BE2C (cell line): ENCODE data around the gene MUCL1.

Source experiments
- DNase-seq: peaks from one replicate; pipeline ENCODE4 v3.0.0-alpha.2; 2020
- H3K27me3 ChIP-seq: fragments of 250-450 bp; sonication (Bioruptor Pico); 2 replicates; pipeline ENCODE4 v1.5.1; 2020; ENCODE audit warnings: mild to moderate bottlenecking
- H3K36me3 ChIP-seq: fragments of 250-450 bp; sonication (Bioruptor Pico); 2 replicates; pipeline ENCODE4 v1.5.1; 2020; ENCODE audit warnings: mild to moderate bottlenecking
- H3K4me1 ChIP-seq: fragments of 250-450 bp; sonication (Bioruptor Pico); 2 replicates; pipeline ENCODE4 v1.5.1; 2020
- H3K4me3 ChIP-seq: 2 replicates; pipeline ENCODE4 v1.5.1; 2011; ENCODE audit warnings: low read depth, low read length
- H3K9me3 ChIP-seq: fragments of 250-450 bp; sonication (Bioruptor Pico); 2 replicates; pipeline ENCODE4 v1.5.1; 2020
- CTCF ChIP-seq: IDR thresholded peaks from 2 replicates; pipeline ENCODE4 v1.5.1; 2012; ENCODE audit warnings: mild to moderate bottlenecking, low read depth, low read length

MUCL1 gene

DNA sequence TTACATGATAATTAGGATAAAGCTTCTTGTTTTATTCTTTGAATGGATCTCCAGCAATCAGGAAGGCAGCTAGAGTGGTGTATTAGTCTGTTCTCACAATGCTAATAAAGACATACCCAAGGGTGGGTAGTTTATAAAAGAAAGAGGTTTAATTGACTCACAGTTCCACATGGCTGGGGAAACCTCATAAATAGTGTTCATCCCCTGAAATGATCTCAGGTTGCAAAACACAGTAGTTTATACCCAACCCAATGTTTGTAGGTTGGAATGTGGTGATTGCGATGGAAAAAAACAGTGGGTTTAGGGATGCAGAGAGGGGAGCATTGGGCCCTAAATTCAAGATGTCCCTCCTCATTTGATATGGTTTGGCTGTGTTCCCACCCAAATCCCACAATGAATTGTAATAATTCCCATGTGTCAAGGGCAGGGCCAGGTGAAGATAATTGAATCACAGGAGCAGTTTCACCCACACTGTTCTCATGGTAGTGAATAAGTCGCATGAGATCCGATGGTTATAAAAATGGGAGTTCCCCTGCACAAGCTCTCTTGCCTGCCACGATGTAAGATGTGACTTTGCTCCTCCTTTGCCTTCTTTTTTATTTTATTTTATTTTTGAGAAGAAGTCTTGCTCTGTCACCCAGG lies 11.5 kb downstream of the MUCL1 start:
- Histone ChIP-seq H3K27me3 (no peaks in the 10 kb centered on the region), H3K36me3 (no peaks in the 10 kb centered on the region), H3K4me1 (no peaks in the 10 kb centered on the region), H3K4me3 (no peak overlapping the region), H3K9me3 (no peaks in the 10 kb centered on the region)
- no peak for DNase-seq
- TF ChIP-seq CTCF, result no peak

DNA sequence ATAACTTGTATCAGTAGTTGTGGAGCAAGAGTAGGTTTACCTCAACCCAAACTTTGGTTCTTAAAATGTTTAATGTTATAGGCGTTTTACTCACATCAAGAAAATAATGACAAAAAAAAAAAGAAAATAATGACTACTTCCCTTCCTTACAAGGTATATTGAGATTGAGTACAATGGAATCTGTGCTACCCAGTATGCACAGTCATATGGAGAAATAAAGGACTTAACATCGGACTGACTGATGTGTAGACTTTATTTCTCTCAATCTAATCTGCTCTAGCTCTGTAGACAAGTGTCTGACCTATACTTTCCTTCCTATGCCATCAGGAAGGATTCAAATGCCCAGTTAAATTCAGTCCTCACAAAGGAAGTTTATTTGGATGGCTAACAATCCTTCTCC lies 14.4 kb downstream of the MUCL1 start:
- Histone ChIP-seq H3K9me3 (no peaks in the 10 kb centered on the region), H3K4me3 (no peak overlapping the region), H3K36me3 (no peaks in the 10 kb centered on the region), H3K27me3 (no peaks in the 10 kb centered on the region), H3K4me1 (no peaks in the 10 kb centered on the region)
- DNase-seq, result no peak
- TF ChIP-seq CTCF, result no peak

- Histone ChIP-seq H3K4me1 (no peaks in the 10 kb centered on the region), H3K9me3 (no peaks in the 10 kb centered on the region)
- TF ChIP-seq CTCF, result no peak
Measured at GRCh38 chr12:54870048-54870447, 15.7 kb downstream of the MUCL1 start.

GRCh38 chr12:54870617-54871016 lies 16.3 kb downstream of the MUCL1 start:
- no peak for TF ChIP-seq CTCF
- no peaks in the 10 kb centered on the region for H3K36me3 ChIP-seq
- DNase-seq, result no peak
- no peaks in the 10 kb centered on the region for H3K9me3 ChIP-seq
- no peak overlapping the region for H3K4me3 ChIP-seq
- no peaks in the 10 kb centered on the region for H3K4me1 ChIP-seq
- no peaks in the 10 kb centered on the region for H3K27me3 ChIP-seq

More at GRCh38 chr12:54870048-54870447, 15.7 kb downstream of the MUCL1 start:
- Histone ChIP-seq H3K4me3 (no peak overlapping the region), H3K36me3 (no peaks in the 10 kb centered on the region), H3K27me3 (no peaks in the 10 kb centered on the region)
- DNase-seq, result no peak

DNA sequence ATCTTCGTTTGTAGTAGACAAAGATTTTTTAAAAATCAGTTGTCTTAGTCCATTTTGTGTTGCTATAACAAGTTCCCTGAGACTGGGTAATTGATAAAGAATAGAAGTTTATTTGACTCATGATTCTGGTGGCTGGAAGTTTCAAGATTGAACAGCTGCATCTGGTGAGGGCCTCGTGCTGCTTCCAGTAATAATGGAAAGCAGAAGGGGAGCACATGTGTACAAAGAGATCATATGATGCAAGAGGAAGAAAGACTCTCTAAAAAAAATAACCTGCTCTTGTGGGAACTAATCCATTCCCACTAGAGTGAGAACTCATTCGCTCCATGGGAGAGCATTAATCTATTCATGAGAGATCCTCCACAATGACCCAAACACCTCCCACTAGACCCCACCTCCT lies 24.8 kb downstream of the MUCL1 start:
- no peak overlapping the region for H3K4me3 ChIP-seq
- H3K27me3 ChIP-seq, result no peaks in the 10 kb centered on the region
- no peak for DNase-seq
- no peak for TF ChIP-seq CTCF
- H3K9me3 ChIP-seq, result no peaks in the 10 kb centered on the region
- H3K4me1 ChIP-seq, result no peaks in the 10 kb centered on the region
- H3K36me3 ChIP-seq, result no peaks in the 10 kb centered on the region

DNA sequence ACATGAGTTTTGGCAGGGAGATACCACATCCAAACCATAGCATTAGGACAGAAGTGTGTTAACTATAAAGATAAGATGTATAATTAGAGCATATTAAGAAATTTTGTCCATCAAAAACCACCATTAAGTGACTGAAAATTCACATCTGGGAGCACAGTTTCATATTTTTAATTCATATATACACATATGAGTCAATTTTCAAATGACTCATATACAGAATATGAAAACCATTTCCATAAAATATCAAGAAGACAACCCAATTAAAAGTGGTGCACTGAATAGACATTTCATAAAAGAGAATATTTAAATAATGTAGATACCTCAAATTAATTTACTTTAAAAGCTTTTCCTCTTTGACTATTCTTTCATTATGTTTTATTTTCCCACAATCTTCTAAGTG lies 25.3 kb downstream of the MUCL1 start:
- no peak for DNase-seq
- Histone ChIP-seq H3K4me1 (no peaks in the 10 kb centered on the region), H3K4me3 (no peak overlapping the region), H3K36me3 (no peaks in the 10 kb centered on the region), H3K9me3 (no peaks in the 10 kb centered on the region), H3K27me3 (no peaks in the 10 kb centered on the region)
- no peak for TF ChIP-seq CTCF
